Measurements from ENCODE around the gene SYNPO.

Gene SYNPO

GRCh38 chr5:150608991-150609390, 31.5 kb upstream of the SYNPO start:
- no peak for DNase-seq

- DNase-seq = no peak
Measured at GRCh38 chr5:150609843-150610584, 30.4 kb upstream of the SYNPO start.

- DNase-seq = no peak
Measured at GRCh38 chr5:150611026-150611425, 29.4 kb upstream of the SYNPO start.

- DNase-seq = no peak
Measured at GRCh38 chr5:150612405-150612804, 28.1 kb upstream of the SYNPO start.

GRCh38 chr5:150612905-150613670, 27.4 kb upstream of the SYNPO start:
- no peak for DNase-seq

- DNase-seq = no peak
Measured at GRCh38 chr5:150613991-150614660, 26.3 kb upstream of the SYNPO start.

GRCh38 chr5:150614661-150615060, 25.8 kb upstream of the SYNPO start:
- no peak for DNase-seq

GRCh38 chr5:150615141-150615699, 25.2 kb upstream of the SYNPO start:
- no peak for DNase-seq

- no peak for DNase-seq
Measured at GRCh38 chr5:150616024-150616470, 24.4 kb upstream of the SYNPO start.

- DNase-seq = no peak
Measured at GRCh38 chr5:150616506-150616905, 24.0 kb upstream of the SYNPO start.

GRCh38 chr5:150618163-150618562, 22.3 kb upstream of the SYNPO start:
- no peak for DNase-seq

- no peak for DNase-seq
Measured at GRCh38 chr5:150618588-150619281, 21.7 kb upstream of the SYNPO start.

- no peak for DNase-seq
Measured at GRCh38 chr5:150619359-150620230, 20.9 kb upstream of the SYNPO start.

- no peak for DNase-seq
Measured at GRCh38 chr5:150621301-150621700, 19.2 kb upstream of the SYNPO start.

GRCh38 chr5:150622157-150622556, 18.3 kb upstream of the SYNPO start:
- DNase-seq = no peak

GRCh38 chr5:150623152-150623877, 17.1 kb upstream of the SYNPO start:
- DNase-seq = no peak

GRCh38 chr5:150623878-150624216, 16.6 kb upstream of the SYNPO start:
- DNase-seq = no peak

- peak; percentile 5 to 13 for DNase-seq
Measured at GRCh38 chr5:150624334-150625163, 15.9 kb upstream of the SYNPO start.

GRCh38 chr5:150625164-150625535, 15.3 kb upstream of the SYNPO start:
- no peak for DNase-seq

Data from NCI-H1930 (cell line).